GM18870 (cell line): Measurements from ENCODE around the gene TOR2A.

Experiments
- ATAC-seq: cut with Tn5 transposase; IDR thresholded peaks from one replicate; pipeline ENCODE4 v1.9.1; 2021; ENCODE audit warnings: moderate library complexity; ENCODE audit not compliant: unreplicated experiment

The TOR2A gene

DNA sequence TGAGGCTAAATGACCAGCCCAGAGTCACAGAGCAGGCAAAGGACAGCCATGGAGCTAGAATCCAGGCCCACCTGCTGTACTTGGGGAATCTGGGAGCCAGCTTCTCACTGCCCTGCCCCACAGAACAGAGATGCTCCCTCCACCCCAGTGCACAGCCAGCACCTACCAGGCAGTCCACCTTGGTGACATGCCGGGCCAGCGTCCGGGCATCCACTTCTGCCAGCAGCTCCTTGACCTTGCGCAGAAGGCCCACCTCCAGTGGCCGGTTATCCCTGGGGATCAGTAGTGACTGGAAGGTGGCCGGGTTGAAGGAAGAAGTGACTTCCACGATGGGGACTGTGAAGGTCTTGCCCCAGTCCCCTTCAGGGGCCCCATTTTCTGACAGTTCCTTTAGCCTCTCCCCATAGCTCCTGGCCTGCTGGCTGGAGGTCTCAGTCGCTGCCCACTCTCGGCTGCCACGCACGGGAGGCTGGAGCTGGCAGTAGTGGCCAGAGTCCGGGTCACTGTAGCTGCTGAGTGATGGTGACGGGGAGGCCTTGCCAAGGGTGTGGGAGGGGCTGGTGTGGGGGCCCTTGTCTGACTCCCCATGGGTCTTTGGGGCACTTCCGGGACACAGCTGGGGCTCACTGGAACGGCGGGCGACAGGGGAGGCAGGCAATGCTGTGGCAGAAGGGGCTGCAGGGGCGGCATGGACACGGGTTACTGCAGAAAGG is 9.5 kb upstream of the TOR2A start:
- ATAC-seq, result no peak

DNA sequence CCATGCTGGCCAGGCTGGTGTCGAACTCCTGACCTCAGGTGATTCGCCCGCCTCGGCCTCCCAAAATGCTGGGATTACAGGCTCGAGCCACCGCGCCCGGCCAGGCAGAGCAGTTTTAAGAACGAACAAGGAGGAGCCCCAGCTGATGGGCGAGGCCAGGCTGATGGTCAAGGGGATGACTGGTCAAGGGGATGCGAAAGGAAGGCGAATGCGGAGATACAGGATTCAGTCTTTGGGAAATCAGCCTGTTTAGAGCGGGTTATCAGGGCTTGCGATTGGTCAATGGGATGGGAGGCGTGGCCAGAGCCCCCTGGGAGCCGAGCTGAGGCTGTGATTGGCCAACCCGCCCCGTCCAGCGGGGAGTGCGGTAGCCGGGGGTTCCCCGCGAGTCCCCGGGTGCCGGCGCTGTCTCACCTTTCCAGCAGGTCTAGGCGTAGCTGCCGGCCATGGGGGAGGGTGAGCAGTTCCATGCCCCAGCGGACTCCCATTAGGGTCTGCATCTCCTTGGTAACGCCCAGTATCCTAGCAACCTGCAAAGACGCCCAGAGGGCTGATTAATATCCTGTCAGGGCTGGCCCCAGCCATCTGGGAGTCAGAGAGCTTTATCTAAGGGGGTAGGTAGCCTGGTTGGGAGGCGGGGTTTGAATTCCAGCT is 7.5 kb upstream of the TOR2A start:
- ATAC-seq, result no peak

DNA sequence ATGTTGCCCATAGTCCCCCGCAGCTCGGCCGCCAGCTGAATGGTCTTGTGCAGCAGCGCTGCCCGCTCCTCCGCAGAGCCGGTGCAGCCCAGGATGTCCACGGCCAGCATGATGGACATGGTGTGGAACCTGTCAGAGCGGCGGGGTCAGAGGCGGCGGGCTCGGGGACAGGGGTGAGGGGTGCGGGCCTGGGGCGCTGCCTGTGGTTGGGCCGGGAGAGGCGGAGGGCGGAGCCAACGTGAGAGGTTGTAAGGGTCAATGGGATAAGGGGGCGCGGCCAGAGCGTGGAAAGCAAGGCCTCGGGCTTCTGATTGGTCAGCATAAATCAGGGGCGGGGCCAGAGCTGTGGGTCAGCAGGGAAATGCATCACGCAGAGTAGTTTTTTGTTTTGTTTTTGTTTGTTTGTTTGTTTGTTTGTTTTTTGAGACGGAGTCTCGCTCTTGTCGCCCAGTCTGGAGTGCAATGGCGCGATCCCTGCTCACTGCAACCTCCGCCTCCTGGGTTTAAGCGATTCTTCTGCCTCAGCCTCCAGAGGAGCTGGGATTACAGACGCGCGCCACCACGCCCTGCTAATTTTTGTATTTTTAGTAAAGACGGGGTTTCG is 6.8 kb upstream of the TOR2A start:
- ATAC-seq, result no peak

DNA sequence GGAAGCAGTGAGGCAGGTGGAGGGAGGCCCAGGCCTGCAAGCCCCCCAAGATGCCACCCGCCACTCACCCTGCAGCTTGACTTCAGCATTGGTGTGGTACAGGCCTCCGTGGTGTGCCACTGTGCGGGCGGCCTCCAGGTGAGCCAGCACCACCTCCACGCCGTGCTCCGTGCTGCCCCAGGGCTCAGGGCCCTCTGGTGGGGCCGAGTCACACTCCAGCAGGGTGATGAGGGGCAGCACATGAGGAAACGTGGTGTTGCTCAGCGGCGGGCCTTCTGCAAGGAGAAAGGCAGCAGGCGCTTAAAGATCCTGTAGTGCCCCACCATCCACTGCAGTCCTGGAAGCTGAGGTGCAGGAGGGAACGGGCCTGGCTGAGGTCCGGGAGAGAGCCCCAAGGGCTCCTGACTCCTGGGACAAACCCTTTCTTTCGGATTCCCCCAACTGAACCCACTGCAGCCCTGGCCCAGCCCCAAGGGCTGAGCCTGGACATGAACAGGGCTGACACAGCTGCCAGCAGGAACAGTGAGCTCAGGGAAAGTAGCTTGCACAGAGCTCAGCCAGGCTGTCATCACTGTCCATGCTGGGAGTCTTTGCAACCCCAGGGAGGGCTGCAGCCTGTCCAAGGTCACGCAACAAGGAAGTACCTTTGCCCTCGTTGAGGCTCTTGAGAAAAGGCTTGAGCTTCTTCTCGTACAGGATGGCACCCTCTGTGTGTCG is 4.7 kb upstream of the TOR2A start:
- no peak for ATAC-seq

DNA sequence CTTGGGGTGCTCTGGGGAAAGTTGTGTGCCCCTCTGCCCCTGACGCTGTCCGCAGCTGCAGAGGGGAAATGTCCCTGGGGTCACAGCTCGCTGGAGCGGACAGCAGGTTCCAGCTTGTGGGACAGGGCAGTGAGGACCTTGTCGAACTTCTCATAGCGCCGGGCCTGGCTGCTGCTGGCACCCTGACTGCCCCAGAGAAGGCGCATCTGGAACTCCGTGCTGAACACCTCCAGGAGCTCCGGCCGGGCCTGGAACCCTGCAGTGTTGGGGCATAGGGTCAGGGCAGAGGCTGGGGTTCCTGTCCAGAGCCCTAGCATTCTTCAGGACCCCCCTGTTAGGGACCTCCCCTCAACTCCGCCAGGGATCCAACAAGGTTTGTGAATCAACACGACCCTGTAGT is 3.6 kb upstream of the TOR2A start:
- no peak for ATAC-seq

DNA sequence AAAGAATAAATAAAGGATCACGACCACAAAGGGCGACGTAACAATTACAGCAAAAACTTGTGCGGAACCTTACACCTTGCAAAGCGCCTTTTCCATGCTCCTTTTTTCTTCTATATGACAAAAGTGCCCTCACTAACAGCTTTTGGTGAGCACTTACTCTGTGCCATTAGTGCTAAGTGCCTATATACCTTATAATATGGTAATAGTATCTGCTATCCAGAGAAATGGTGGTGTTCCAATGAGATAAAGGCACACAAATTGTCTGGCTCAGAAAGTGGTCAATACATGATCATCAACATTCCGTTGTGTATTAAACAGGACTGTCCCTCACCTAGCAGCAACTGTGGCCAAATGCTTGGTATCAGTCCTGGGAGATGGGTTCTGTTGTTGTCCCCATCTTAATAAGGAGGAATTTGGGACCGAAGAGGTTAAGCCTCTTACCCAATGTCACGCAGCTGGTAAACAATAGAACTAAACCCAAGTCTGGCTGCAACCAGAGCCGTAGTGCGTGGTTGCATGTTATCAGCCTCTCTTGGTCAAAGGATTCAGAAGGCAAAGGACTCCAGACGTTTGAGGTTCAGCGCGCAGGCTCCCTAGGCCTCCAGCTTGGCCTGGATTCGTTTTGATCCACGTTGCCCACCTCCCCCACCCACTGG is 564 bp upstream of the TOR2A start:
- ATAC-seq, result peak; percentile 13

DNA sequence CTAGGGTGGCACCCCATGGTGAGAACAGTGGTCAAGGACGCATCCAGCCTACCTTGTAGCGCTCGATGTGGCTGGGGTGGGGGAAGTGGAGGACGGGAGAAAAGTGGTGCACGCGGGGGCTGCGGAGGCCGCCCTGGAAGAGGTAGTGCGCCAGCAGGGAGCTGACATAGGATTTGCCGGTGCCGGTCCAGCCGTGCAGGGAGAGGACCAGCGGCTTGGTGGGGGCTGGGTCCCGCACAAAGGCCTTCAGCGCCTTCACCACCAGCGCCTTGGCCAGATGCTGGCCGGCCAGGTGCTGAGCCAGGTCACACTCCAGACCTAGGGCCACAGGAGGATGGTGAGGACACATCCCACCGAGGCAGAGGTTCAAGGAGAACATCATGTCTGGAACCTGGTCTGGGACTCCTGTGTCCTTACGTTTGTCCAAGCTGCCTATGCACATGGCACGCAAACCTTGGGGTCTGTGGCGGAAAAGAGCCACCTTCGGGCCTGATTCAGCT is 797 bp downstream of the TOR2A start:
- ATAC-seq, result no peak

DNA sequence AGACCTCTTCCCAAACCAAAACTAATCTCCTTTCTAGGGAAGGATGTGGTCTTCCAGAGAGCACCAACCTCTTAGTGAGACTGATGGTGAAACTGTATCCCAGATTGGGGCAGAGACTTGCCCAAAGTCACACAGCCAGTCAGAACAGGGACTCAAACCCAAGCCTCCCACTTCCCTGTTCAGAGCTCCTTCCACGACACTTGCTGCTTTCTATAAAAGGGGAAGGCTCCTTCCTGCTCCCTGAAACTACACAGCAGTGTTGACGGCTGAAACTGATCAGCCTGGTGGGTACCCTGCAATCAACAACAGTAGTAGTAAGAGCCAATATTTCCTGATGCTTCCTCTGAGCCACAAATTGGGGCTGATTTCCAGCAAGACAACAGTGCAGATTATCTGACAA is 1.5 kb downstream of the TOR2A start:
- ATAC-seq, result no peak

DNA sequence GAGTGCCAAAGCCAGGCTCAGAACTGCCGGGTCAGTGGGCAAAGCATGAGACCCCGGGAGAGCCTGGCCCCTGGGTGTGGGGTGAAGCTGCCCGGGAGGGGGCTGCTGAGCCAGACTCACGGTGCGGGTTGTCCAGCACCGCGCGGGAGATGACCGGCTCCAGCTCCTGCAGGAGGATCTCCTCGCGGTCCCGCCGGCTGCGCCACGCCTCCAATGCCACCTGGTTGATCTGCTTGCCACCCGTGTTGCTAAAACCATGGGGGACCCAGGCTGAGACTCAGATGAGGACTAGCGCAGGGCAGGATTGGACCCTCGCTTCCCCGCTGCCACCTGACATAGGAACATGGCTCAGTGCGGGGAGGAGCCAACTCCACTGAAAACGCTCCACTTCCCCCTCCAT is 2.6 kb downstream of the TOR2A start:
- ATAC-seq, result no peak

DNA sequence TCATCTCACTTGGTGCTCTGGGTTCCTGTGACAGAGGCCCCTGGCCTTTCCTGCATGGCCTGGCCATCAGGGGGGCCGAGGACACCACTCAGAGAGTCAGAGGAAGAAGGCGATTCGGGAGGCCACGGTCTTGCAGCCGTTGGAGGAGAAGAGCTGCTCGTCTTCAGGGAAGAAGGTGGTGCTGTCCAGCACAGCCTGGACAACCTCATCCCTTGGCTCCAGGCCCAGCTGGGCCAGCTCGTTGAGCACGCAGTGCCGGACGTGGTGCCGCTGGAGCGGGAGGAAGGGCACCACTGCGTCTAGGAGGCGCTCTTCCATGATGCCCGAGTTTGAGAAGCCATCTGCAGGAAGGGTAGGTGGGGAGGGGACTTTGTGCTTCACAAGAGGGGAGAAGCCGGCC is 3.2 kb downstream of the TOR2A start:
- no peak for ATAC-seq

DNA sequence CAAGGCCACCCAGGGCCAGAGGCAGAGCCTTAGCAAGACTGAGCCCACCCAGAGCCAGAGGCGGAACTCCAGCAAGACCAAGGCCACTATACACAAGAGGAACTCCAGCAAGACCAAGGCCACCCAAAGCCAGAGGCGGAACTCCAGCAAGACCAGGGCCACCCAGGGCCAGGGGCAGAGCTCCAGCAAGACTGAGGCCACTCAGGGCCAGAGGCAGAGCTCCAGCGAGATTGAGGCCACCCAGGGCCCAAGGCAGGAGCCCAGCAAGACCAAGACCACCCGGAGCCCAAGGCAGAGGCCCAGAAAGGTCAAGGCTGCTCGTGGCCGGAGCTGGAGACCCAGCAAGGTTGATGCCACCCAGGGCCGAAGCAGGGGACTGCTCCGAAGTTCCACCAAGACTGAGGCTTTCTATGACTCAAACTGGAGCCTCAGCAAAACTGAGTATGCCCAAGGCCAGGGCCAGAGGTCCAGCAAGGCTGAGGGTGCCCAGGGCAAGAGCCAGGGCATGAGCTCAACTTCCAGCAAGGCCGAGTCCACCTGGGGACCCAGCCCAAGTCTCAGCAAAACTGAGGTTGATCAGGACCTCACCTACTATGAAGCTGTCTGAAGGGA is 4.2 kb downstream of the TOR2A start:
- no peak for ATAC-seq

DNA sequence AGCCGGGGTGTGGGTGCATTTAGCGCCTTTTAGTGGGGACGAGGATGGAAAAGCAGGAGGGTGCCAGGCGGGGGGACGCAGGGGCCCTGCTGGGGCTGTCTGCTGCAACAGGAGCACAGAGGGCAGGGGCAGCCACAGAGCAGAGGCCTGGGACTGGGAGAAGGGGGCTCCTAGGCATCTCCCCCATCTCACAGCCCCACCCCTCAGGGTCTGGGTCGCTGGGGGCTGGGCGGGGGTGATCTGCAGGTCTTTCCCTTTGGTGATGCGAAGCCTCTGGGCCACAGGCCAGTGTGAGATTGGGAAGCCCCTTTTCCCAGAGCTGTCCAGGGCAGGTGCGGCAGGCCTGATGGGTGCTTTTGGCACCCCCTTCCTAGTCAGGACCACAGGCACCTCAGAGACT is 4.8 kb downstream of the TOR2A start:
- ATAC-seq, result no peak

DNA sequence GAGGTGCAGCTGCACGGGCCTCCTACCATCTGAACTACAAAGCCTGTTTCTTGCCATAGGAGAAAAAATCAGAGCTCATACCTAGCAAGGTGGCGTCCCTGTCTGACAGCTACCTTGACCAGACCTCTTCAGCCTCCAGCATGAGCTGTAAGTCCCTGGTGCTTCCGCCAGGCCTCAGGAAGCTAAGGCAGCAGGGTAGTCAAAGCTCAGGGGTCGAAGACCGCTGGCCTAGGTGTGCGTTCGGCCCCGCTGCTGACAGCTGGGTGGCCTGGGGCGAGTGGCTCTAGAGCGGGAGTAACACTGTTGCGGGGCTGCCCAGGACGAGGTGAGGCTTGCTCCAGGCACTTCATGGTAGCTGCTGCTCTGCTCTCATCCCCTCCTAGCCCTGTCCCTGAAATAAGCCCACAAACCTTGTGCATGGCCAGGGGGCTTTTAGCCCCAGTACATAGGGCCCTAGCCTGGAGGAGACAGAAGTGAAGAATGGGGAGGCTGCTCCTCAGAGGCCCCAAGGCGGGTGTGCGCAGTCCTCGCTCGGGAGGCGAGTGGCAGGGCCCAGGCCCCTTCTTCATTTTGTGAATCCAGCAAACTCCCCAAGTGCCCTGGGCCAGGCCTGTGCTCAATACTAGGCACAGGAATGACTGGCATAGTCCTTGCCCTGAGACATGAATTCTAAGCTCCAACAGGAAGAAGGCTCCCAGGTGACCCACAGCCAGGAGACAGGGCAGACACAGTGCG is 5.4 kb downstream of the TOR2A start:
- no peak for ATAC-seq

DNA sequence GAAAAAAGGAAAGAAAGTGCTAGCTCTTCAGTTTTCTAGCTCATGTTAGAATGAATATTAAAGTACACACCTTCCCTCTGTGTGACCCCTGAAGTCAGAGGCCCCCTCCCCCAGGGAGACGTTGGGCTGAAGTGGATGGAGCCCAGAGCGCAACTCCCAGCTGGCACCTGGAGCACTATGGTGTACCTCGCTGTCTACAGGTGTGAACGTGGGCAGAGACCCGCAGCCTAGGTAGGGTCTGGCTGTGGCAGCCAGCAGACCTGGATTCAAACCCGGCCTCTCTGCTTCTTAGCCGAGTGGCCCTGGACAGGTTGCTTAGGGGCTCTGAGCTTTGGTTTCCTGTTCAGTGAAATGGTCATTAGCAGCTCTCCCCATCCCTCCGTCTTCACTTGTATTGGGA is 6.3 kb downstream of the TOR2A start:
- ATAC-seq, result no peak

DNA sequence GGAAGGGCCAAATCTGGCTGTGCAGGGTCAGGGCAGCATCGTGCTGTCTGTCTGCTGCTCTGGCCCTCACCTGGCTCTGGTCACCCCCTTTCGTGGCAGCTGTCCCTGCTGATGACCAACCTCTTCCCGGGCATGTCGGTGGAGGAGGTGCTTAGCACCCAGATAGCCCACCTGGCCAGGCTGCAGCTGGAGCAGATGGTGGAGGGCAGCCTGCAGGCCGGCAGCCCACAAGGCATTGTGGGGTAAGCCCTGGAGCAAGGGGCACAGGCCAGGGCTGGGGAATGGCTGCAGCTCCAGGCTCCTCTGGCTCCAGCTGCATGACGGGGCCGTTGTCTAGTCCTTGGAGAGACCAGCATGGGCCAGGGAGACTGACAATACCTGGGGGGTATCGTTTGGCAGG is 8.2 kb downstream of the TOR2A start:
- ATAC-seq, result no peak

DNA sequence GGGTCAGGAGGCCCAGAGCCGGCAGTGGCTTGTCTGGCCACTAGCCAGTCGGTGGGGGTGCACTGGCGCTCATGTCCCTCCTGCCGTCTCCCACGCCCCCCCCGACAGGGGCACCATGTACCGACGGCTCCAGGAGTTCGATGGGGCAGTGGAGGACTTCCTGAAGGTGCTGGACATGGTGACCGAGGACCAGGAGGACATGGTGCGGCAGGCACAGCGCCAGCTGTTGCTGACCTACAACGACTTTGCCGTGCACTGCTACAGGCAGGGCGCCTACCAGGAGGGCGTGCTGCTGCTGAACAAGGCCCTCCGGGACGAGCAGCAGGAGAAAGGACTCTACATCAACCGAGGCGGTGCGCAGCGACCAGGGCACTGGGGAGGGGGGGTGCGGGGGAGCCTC is 11.1 kb downstream of the TOR2A start:
- no peak for ATAC-seq

DNA sequence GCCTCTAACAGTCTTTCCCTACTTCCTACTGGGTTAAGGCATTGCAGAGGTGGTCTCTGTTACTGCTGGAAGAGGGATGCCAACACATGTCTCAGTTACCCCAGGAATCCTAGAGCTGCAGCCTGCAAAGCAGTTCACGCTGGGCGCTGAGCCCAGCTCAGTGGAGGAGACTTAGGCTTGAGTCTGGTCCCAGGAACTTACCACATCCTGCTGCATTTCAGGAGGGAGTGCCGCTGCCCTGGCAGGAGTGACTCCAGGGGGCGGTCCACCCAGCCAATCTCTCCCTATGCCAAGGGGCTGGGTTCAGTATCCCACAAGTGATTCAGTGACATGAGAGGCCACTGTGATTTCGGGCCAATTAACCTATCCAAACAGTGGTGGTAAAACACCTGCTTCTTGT is 11.7 kb downstream of the TOR2A start:
- ATAC-seq, result no peak

DNA sequence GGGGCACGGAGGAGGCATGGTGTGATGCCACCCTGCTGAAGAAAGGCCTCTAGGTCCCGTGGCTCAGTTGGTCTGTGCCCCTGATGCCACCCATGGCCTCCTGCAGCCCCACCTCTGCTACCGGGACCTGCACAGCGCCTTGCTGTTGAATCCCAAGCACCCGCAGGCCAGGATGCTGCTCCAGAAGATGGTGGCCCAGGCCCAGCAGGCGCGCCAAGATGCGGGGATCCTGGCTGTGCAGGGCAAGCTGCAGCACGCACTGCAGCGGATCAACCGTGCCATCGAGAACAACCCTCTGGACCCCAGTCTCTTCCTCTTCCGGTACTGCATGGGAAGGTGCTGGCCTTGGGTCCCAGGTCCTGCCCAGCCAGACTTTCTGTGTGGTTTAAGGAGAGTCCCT is 12.1 kb downstream of the TOR2A start:
- ATAC-seq, result no peak

DNA sequence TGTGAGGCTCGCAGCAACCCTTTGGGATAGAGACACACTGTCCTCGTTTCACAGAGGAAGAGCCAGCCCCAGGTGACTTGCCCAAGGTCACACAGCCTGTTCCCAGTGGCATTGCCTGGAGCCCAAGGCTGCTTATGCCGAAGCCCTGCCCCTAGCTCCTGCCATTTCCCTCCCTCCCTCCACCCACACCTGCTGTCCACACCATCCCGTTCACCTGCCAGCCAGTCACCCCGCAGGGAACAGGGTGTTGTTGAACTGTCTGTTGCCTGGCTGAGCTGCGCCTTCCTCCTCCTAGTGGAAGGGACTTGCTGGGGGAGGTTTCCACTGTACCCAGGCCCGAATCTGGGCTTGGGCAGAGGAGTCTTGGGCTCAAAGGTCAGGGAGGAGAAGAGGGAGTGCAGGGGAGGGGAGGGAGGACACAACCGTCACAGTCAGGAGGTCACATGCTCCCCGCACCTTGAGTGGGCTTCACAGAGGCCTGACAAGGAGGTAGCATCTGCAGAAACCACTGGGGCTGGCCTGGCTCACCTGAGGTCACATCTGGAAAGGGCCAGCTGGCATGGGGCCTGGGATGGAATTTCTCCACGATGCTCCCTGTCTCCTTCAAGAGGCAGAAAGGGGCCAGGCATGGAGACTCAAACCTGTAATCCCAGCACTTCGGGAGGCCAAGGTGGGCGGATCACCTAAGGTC is 12.9 kb downstream of the TOR2A start:
- no peak for ATAC-seq
